Panc1 (cell line): ENCODE data around the gene DLG2.

ENCODE experiments used
- SIN3A ChIP-seq: IDR thresholded peaks from 2 replicates; pipeline ENCODE4 v1.6.1; 2012; ENCODE audit warnings: low read depth, mild to moderate bottlenecking, low read length, moderate library complexity, borderline replicate concordance; ENCODE audit not compliant: insufficient read depth
- TCF7L2 ChIP-seq: IDR thresholded peaks from 2 replicates; pipeline ENCODE4 v1.6.1; 2011; ENCODE audit warnings: mild to moderate bottlenecking, low read depth, low read length, inconsistent platforms
- TF ChIP-seq, protein P1 (sequence below): fragments of 450-650 bp; IDR thresholded peaks from 2 replicates; pipeline ENCODE4 v1.5.1; 2017; ENCODE audit warnings: mild to moderate bottlenecking
- TF ChIP-seq, protein P2 (sequence below), 2 experiments: IDR thresholded peaks; 2 replicates each; pipeline ENCODE4 v1.6.1; 2011 to 2012; ENCODE audit warnings: low read depth in 2 of 2, control low read depth in 1 of 2, low read length in 1 of 2, mild to moderate bottlenecking in 1 of 2, moderate library complexity in 1 of 2; ENCODE audit not compliant: insufficient read depth in 1 of 2

DNA sequence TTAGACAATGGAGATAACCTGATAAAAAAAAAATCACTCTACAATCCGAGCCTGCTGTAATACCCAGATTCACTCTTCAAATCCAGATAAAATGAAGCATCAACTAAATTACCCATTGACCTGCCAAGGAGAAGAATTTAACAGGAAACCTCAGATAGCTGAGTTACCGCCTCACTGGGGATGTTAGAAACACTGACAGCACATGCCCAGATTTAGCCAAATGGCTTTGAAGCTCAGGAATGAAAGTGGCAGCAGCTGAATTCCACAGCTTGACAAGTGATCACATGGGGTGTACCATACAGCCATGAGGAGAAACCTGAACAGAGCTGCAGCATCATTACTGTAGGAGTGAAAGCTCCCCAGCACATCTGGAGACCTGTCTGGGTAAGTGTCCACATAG is 807.6 kb downstream of the DLG2 start:
- TF ChIP-seq, protein P1, sequence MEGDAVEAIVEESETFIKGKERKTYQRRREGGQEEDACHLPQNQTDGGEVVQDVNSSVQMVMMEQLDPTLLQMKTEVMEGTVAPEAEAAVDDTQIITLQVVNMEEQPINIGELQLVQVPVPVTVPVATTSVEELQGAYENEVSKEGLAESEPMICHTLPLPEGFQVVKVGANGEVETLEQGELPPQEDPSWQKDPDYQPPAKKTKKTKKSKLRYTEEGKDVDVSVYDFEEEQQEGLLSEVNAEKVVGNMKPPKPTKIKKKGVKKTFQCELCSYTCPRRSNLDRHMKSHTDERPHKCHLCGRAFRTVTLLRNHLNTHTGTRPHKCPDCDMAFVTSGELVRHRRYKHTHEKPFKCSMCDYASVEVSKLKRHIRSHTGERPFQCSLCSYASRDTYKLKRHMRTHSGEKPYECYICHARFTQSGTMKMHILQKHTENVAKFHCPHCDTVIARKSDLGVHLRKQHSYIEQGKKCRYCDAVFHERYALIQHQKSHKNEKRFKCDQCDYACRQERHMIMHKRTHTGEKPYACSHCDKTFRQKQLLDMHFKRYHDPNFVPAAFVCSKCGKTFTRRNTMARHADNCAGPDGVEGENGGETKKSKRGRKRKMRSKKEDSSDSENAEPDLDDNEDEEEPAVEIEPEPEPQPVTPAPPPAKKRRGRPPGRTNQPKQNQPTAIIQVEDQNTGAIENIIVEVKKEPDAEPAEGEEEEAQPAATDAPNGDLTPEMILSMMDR, result no peak
- TF ChIP-seq, protein P2, sequence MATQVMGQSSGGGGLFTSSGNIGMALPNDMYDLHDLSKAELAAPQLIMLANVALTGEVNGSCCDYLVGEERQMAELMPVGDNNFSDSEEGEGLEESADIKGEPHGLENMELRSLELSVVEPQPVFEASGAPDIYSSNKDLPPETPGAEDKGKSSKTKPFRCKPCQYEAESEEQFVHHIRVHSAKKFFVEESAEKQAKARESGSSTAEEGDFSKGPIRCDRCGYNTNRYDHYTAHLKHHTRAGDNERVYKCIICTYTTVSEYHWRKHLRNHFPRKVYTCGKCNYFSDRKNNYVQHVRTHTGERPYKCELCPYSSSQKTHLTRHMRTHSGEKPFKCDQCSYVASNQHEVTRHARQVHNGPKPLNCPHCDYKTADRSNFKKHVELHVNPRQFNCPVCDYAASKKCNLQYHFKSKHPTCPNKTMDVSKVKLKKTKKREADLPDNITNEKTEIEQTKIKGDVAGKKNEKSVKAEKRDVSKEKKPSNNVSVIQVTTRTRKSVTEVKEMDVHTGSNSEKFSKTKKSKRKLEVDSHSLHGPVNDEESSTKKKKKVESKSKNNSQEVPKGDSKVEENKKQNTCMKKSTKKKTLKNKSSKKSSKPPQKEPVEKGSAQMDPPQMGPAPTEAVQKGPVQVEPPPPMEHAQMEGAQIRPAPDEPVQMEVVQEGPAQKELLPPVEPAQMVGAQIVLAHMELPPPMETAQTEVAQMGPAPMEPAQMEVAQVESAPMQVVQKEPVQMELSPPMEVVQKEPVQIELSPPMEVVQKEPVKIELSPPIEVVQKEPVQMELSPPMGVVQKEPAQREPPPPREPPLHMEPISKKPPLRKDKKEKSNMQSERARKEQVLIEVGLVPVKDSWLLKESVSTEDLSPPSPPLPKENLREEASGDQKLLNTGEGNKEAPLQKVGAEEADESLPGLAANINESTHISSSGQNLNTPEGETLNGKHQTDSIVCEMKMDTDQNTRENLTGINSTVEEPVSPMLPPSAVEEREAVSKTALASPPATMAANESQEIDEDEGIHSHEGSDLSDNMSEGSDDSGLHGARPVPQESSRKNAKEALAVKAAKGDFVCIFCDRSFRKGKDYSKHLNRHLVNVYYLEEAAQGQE (IDR thresholded peaks at IDR 0.05; ENCODE audit: insufficient read depth in 1 of 2, low read depth in 2 of 2, low read length in 1 of 2), result no peak
- TF ChIP-seq TCF7L2 (no peak), SIN3A (no peak)
